Thoracic aorta (tissue), 2 donors: ENCODE data around the gene TMEM45A. TPM values are rescaled to one million over a fixed set of nuclear protein-coding genes. Genes with fewer than 3 reads are reported as not detected.
A peak's percentile ranks its signal among the peaks of the same experiment; 100 is the strongest.

Source experiments
- ATAC-seq: fragments of 150-250 bp; one replicate; pipeline ENCODE4 v1.8.0; 2017; ENCODE audit warnings: low read depth; ENCODE audit not compliant: insufficient number of reproducible peaks, low FRiP score
- DNase-seq: peaks from one replicate; pipeline ENCODE4 v3.0.0-alpha.2; 2020; ENCODE audit warnings: low spot score
- H3K27ac ChIP-seq, 2 donors: fragments of 200-600 bp; sonication (generic); 1 replicate in 1 of 2; 2 replicates in 1 of 2; pipeline ENCODE4 v1.5.1; 2016; ENCODE audit warnings: mild to moderate bottlenecking in 2 of 2, moderate library complexity in 2 of 2
- H3K27me3 ChIP-seq: fragments of 200-600 bp; sonication (generic); replicated peaks from 2 replicates; pipeline ENCODE4 v1.6.0; 2016; ENCODE audit warnings: mild to moderate bottlenecking; ENCODE audit not compliant: insufficient read depth
- H3K36me3 ChIP-seq: fragments of 200-600 bp; sonication (generic); one replicate; pipeline ENCODE4 v1.5.1; 2016
- H3K4me1 ChIP-seq, 2 donors: fragments of 200-600 bp; sonication (generic); 1 replicate in 1 of 2; 2 replicates in 1 of 2; pipeline versions ENCODE4 v1.5.1 to v1.6.0; 2016; ENCODE audit warnings: low read depth in 2 of 2, mild to moderate bottlenecking in 1 of 2; ENCODE audit not compliant: control insufficient read depth in 1 of 2
- H3K4me3 ChIP-seq: fragments of 200-600 bp; sonication (generic); 2 replicates; pipeline ENCODE4 v1.5.1; 2016; ENCODE audit warnings: mild to moderate bottlenecking
- H3K9me3 ChIP-seq: fragments of 200-600 bp; sonication (generic); 2 replicates; pipeline ENCODE4 v1.5.1; 2016
- CTCF ChIP-seq: fragments of 200-600 bp; sonication (generic); IDR thresholded peaks from one replicate; pipeline ENCODE4 v1.5.1; 2019; ENCODE audit warnings: antibody characterized with exemption
- total RNA-seq, 2 donors: library from RNA; depleted of rRNA; stranded (reverse); fragments of >200 nt; gene quantifications; one replicate each; pipeline versions ENCODE4 v1.1.0 to v1.2.3, GENCODE V29; 2016

TMEM45A gene
- total RNA-seq, 2 donors from 2014 or later, result 21.1 to 26.5 TPM

DNA sequence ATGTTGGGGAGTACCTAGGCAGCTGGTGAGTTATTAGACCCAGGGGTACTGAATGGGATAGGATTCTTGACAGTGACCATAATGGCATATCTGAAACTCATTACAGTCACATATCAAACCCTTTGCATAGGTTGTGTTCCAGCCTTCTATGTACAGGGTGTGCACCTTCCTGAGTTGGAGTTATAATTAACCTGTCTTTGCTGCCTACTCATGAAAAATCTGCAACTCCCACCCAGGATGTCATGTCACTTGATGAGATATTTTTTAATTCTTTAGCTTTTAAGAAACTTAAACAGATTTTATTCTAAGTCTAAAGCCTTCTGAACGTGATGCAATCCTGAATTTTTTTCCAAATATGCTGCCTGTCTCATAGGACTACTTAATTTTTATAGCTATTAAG lies 95.8 kb downstream of the TMEM45A start:
- H3K36me3 ChIP-seq, result no peaks in the 10 kb centered on the region
- H3K4me1 ChIP-seq, result peaks cover 0 to 3% of the 10 kb centered on the region in 2 donors
- H3K27ac ChIP-seq, result no peak overlapping the region
- no peak for TF ChIP-seq CTCF
- no peaks in the 10 kb centered on the region for H3K9me3 ChIP-seq
- no peaks in the 10 kb centered on the region for H3K27me3 ChIP-seq
- H3K4me3 ChIP-seq, result no peak overlapping the region
- DNase-seq (no peak), ATAC-seq (no peak)

GRCh38 chr3:100590114-100590839 lies 97.9 kb downstream of the TMEM45A start:
- peak; percentile 89 for TF ChIP-seq CTCF
- Histone ChIP-seq H3K36me3 (no peaks in the 10 kb centered on the region), H3K27me3 (no peaks in the 10 kb centered on the region), H3K9me3 (no peaks in the 10 kb centered on the region), H3K27ac (no peak overlapping the region), H3K4me1 (peaks cover 0 to 3% of the 10 kb centered on the region in 2 donors), H3K4me3 (peak overlapping the region; percentile 53)
- DNase-seq (no peak), ATAC-seq (peak; percentile 69)

GRCh38 chr3:100590840-100591147 lies 98.4 kb downstream of the TMEM45A start:
- no peak for DNase-seq
- Histone ChIP-seq H3K4me1 (peaks cover 0 to 3% of the 10 kb centered on the region in 2 donors), H3K9me3 (no peaks in the 10 kb centered on the region), H3K27ac (no peak overlapping the region), H3K36me3 (no peaks in the 10 kb centered on the region), H3K4me3 (no peak overlapping the region), H3K27me3 (no peaks in the 10 kb centered on the region)
- ATAC-seq, result no peak
- no peak for TF ChIP-seq CTCF

DNA sequence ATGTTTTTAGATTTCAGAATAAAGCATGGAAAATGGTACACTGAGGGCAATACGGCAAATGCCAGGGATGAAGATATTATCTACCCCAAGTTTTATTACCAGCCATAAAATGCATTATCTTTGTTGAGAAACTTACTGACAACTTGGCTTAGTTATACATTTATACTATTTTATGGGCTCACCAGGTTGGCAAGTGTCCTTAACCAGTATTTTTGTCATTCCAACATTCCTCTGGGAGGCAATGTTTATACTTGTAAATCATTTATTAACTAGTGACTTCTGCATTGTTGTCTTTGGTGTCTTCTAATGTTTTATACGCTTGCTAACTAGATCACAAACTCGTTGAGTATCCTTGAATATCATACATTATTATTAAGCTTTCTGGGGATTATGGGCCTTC lies 99.0 kb downstream of the TMEM45A start:
- DNase-seq (no peak), ATAC-seq (no peak)
- H3K4me1 ChIP-seq, result peaks cover 0 to 3% of the 10 kb centered on the region in 2 donors
- H3K36me3 ChIP-seq, result no peaks in the 10 kb centered on the region
- no peak overlapping the region for H3K27ac ChIP-seq
- no peak for TF ChIP-seq CTCF
- H3K4me3 ChIP-seq, result no peak overlapping the region
- no peaks in the 10 kb centered on the region for H3K27me3 ChIP-seq
- H3K9me3 ChIP-seq, result no peaks in the 10 kb centered on the region

DNA sequence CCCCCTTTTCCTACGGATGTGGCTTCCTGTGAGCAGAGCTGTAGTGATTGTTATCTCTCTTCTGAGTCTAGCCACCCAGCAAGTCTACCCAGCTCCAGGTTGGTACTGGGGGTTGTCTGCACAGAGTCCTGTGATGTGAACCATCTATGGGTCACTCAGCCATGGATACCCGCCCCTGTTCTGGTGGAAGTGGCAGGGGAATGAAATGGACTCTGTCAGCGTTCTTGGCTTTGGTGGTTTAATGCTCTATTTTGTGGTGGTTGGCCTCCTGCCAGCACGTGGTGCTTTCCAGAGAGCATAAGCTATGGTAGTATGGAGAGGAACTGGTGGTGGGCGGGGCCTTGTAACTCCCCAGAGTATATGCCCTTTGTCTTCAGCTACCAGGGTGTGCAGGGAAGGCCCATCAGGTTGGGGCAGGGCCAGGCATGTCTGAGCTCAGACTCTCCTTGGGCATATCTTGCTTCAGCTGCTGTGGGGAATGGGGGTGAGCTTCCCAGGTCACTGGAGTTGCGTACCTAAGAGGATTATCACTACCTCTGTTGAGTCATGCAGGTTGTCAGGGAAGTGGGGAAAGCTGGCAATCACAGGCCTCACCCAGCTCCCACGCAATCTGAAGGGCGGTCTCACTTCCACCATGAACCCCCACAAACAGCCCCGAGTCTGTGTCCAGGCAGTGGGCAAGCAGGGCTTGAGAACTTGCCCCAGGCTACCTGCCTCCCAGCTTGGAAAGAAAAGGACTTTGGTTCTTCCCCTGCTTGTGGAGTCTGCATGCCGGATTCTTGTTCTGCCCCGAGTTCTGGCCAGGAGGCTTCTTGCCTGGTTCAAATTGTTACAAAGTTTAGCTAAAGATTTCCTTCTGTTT lies 108.0 kb downstream of the TMEM45A start:
- ATAC-seq, result no peak
- TF ChIP-seq CTCF, result no peak
- DNase-seq, result no peak
- Histone ChIP-seq H3K36me3 (no peaks in the 10 kb centered on the region), H3K4me3 (no peak overlapping the region), H3K4me1 (peaks cover 0 to 6% of the 10 kb centered on the region in 2 donors), H3K27me3 (no peaks in the 10 kb centered on the region), H3K9me3 (no peaks in the 10 kb centered on the region), H3K27ac (no peak overlapping the region)
